IMR-90 (cell line): ENCODE measurements around the gene VPS39. TPM values are rescaled to one million over a fixed set of nuclear protein-coding genes. Genes with fewer than 3 reads are reported as not detected.

Experiments
- ATAC-seq: fragments of 200-7000 bp; cut with Tn5 transposase; 2 replicates; pipeline ENCODE4 v1.9.1; 2020; ENCODE audit warnings: low read depth, mild to moderate bottlenecking, moderate library complexity
- BruUV-seq: library from RNA; stranded (reverse); fragments of 400-500 nt; replicated peaks from 2 replicates; lab custom pipeline; 2021; lab: Mats Ljungman, UMichigan
- CTCF ChIA-PET: fragments of 300-600 bp; formaldehyde crosslinking; extraction: SDS; loops from one replicate; lab custom pipeline; 2021; ENCODE audit warnings: antibody characterized with exemption; lab: Yijun Ruan, JAX
- POLR2A ChIA-PET: fragments of 300-600 bp; sonication (Branson Sonifier 250); formaldehyde crosslinking; loops from one replicate; lab custom pipeline; 2022; ENCODE audit warnings: antibody characterized with exemption; ENCODE audit not compliant: unreplicated experiment; lab: Charles Lee
- DNase-seq: peaks from one replicate; pipeline ENCODE4 v3.0.0; 2013
- H2AFZ ChIP-seq: replicated peaks from 2 replicates; pipeline ENCODE3; 2013; ENCODE audit warnings: low read length, mild to moderate bottlenecking; ENCODE audit not compliant: poor library complexity
- H2AK5ac ChIP-seq: 2 replicates; pipeline ENCODE4 v1.6.1; 2013; ENCODE audit warnings: low read depth, low read length, inconsistent platforms
- H2AK9ac ChIP-seq: replicated peaks from 2 replicates; pipeline ENCODE3; 2013; ENCODE audit warnings: mild to moderate bottlenecking, low read depth, low read length, moderate library complexity; ENCODE audit not compliant: poor library complexity
- H2BK120ac ChIP-seq: 2 replicates; pipeline ENCODE4 v1.6.1; 2013; ENCODE audit warnings: low read depth, low read length, inconsistent platforms
- H2BK15ac ChIP-seq: 3 replicates; pipeline ENCODE4 v1.6.1; 2013; ENCODE audit warnings: low read depth, low read length, inconsistent platforms
- H2BK20ac ChIP-seq: 2 replicates; pipeline ENCODE4 v1.6.1; 2013; ENCODE audit warnings: low read depth, mild to moderate bottlenecking, inconsistent platforms, low read length, moderate library complexity
- H2BK5ac ChIP-seq: 2 replicates; pipeline ENCODE4 v1.6.1; 2013; ENCODE audit warnings: mild to moderate bottlenecking, low read depth, low read length, inconsistent platforms; ENCODE audit not compliant: poor library complexity, severe bottlenecking
- H3K14ac ChIP-seq: replicated peaks from 2 replicates; pipeline ENCODE4 v1.6.1; 2013; ENCODE audit warnings: low read depth, low read length, inconsistent platforms
- H3K18ac ChIP-seq: 2 replicates; pipeline ENCODE4 v1.6.1; 2013; ENCODE audit warnings: low read depth, low read length, control low read depth
- H3K23ac ChIP-seq: 2 replicates; pipeline ENCODE4 v1.6.1; 2013; ENCODE audit warnings: low read depth, low read length, inconsistent platforms
- H3K27ac ChIP-seq: 2 replicates; pipeline ENCODE4 v1.5.1; 2013; ENCODE audit warnings: mild to moderate bottlenecking, control low read depth, low read length; ENCODE audit not compliant: insufficient read depth
- H3K27me3 ChIP-seq: 2 replicates; pipeline ENCODE4 v1.6.1; 2013; ENCODE audit warnings: low read length; ENCODE audit not compliant: control insufficient read depth, insufficient read depth
- H3K36me3 ChIP-seq: 2 replicates; pipeline ENCODE4 v1.6.1; 2013; ENCODE audit warnings: low read length, mixed read lengths; ENCODE audit not compliant: control insufficient read depth, insufficient read depth
- H3K4ac ChIP-seq: 2 replicates; pipeline ENCODE4 v1.6.1; 2013; ENCODE audit warnings: low read depth, low read length, inconsistent platforms
- H3K4me1 ChIP-seq: 2 replicates; pipeline ENCODE4 v1.6.1; 2013; ENCODE audit warnings: low read length, mixed read lengths; ENCODE audit not compliant: control insufficient read depth, insufficient read depth
- H3K4me2 ChIP-seq: 2 replicates; pipeline ENCODE4 v1.6.1; 2013; ENCODE audit warnings: low read depth, mild to moderate bottlenecking, control low read depth, low read length, moderate library complexity
- H3K4me3 ChIP-seq: 2 replicates; pipeline ENCODE4 v1.5.1; 2013; ENCODE audit warnings: low read depth, mild to moderate bottlenecking, control low read depth, low read length, moderate library complexity; ENCODE audit not compliant: insufficient read depth
- H3K56ac ChIP-seq: 2 replicates; pipeline ENCODE4 v1.6.1; 2013; ENCODE audit warnings: low read length, inconsistent platforms; ENCODE audit not compliant: insufficient read depth; ENCODE audit errors: extremely low read depth
- H3K79me1 ChIP-seq, 2 experiments: 2 replicates each; pipeline ENCODE4 v1.6.1; 2013; ENCODE audit warnings: low read length in 2 of 2, inconsistent platforms in 1 of 2, low read depth in 1 of 2
- H3K9ac ChIP-seq: 2 replicates; pipeline ENCODE4 v1.6.1; 2013; ENCODE audit warnings: low read depth, low read length, control low read depth
- H3K9me1 ChIP-seq: 2 replicates; pipeline ENCODE4 v1.6.1; 2013; ENCODE audit warnings: low read length, inconsistent platforms; ENCODE audit not compliant: insufficient read depth
- H3K9me3 ChIP-seq: 2 replicates; pipeline ENCODE4 v1.6.1; 2013; ENCODE audit warnings: low read length; ENCODE audit not compliant: control insufficient read depth, insufficient read depth
- H4K20me1 ChIP-seq: 2 replicates; pipeline ENCODE4 v1.6.1; 2013; ENCODE audit warnings: low read length, inconsistent platforms; ENCODE audit not compliant: insufficient read depth
- H4K5ac ChIP-seq: 2 replicates; pipeline ENCODE4 v1.6.1; 2013; ENCODE audit warnings: mild to moderate bottlenecking, low read depth, low read length, control low read depth
- H4K8ac ChIP-seq, 2 experiments: 2 replicates each; pipeline ENCODE4 v1.6.1; 2013; ENCODE audit warnings: low read depth in 2 of 2, low read length in 2 of 2, control low read depth in 1 of 2, inconsistent platforms in 1 of 2
- H4K91ac ChIP-seq: 2 replicates; pipeline ENCODE4 v1.6.1; 2013; ENCODE audit warnings: low read depth, low read length, inconsistent platforms; ENCODE audit not compliant: insufficient read depth
- CEBPB ChIP-seq: IDR thresholded peaks from 2 replicates; pipeline ENCODE4 v1.6.1; 2012; ENCODE audit warnings: low read depth, low read length, improper control_type of control experiment
- FOS ChIP-seq: fragments of 150-350 bp; IDR thresholded peaks from 2 replicates; pipeline ENCODE4 v1.6.1; 2016; ENCODE audit warnings: low read depth, low read length
- WGBS, 2 experiments: methylation state at CpG; one replicate each; pipeline versions ENCODE4 v1.1.5 to v1.1.7; 2013; ENCODE audit warnings: missing lambda C conversion rate in 2 of 2; ENCODE audit not compliant: insufficient read length in 1 of 2; ENCODE audit errors: extremely low coverage in 2 of 2; 5-methylcytosine and 5-hydroxymethylcytosine counted together
- dilution Hi-C: fragments of 300-500 bp; cut with HindIII; formaldehyde crosslinking; loops from one replicate; pipeline ENCODE4 v1.14.3; 2018; ENCODE audit warnings: low sequenced_read_pairs; ENCODE audit not compliant: unreplicated experiment
- in situ Hi-C: fragments of 300-500 bp; cut with MboI; formaldehyde crosslinking; loops from 3 replicates; pipeline ENCODE4 v1.14.3; 2019; ENCODE audit warnings: low sequenced_read_pairs, inconsistent platforms, mixed read lengths
- intact Hi-C: fragments of 100-400 bp; cut with micrococcal nuclease; formaldehyde crosslinking; loops from 2 replicates; pipeline ENCODE4 v1.10.0; 2022
- polyA plus RNA-seq, 3 experiments: library from polyadenylated mRNA; depleted of rRNA; stranded (reverse); fragments of >200 nt; gene quantifications; 2 replicates each; pipeline ENCODE4 v1.2.3, GENCODE V29; 2012; ENCODE audit warnings: low replicate concordance in 1 of 3
- total RNA-seq: library from RNA; depleted of rRNA; stranded (reverse); fragments of >200 nt; gene quantifications from 2 replicates; pipeline ENCODE4 v1.2.3, GENCODE V29; 2012

VPS39 gene
- total and polyA plus RNA-seq, 2 of the 4 experiments (the other 2 are of a cell fraction), result 49.7 to 52.2 TPM

- no peak overlapping the region for H3K56ac ChIP-seq
- H2BK15ac ChIP-seq, result no peak overlapping the region
- H3K23ac ChIP-seq, result no peak overlapping the region
- no peak overlapping the region for H2AK5ac ChIP-seq
- no peak for DNase-seq
- H3K4me3 ChIP-seq, result no peak overlapping the region
- H4K20me1 ChIP-seq, result no peaks in the 10 kb centered on the region
- H2BK120ac ChIP-seq, result no peak overlapping the region
- no peak overlapping the region for H3K9ac ChIP-seq
- H3K18ac ChIP-seq, result no peak overlapping the region
- no peak overlapping the region for H4K8ac ChIP-seq
- ATAC-seq, result no peak
- no peak overlapping the region for H2AK9ac ChIP-seq
- H3K4ac ChIP-seq, result no peak overlapping the region
- BruUV-seq, result no TSS peak
- no peak overlapping the region for H2BK20ac ChIP-seq
- no peaks in the 10 kb centered on the region for H3K79me1 ChIP-seq
- in situ Hi-C loops (no loop called here), dilution Hi-C loops (no loop called here), intact Hi-C loops (loop anchor here (1.0 to 5.0 kb wide), 2 partner anchors 47 to 68 kb away; no protein-coding TSS in a partner anchor)
- WGBS, 2 experiments, result 80% methylated on average over 1 of the region's 6 CpGs; no CpG with 5 or more reads in 1 of the 2 experiments
- no peaks in the 10 kb centered on the region for H3K36me3 ChIP-seq
- H3K9me1 ChIP-seq, result no peaks in the 10 kb centered on the region
- POLR2A ChIA-PET, result interaction anchor here (0.6 kb wide), 1 partner anchor 43 kb away, joined by 3 read pairs; no protein-coding TSS in a partner anchor
- H3K4me1 ChIP-seq, result no peaks in the 10 kb centered on the region
- H4K91ac ChIP-seq, result no peak overlapping the region
- peaks cover 3% of the 10 kb centered on the region; the same call in 1 of the 2 replicates for H3K9me3 ChIP-seq
- no peak overlapping the region for H4K5ac ChIP-seq
- no peak overlapping the region for H3K27ac ChIP-seq
- CTCF ChIA-PET, result no interaction called here
- no peak overlapping the region for H3K14ac ChIP-seq
- H2BK5ac ChIP-seq, result no peak overlapping the region
- H3K27me3 ChIP-seq, result peaks cover 43% of the 10 kb centered on the region
- H2AFZ ChIP-seq, result no peak overlapping the region
- TF ChIP-seq FOS (no peak), CEBPB (0 out of 2 replicates have a peak, but pooled peaks have one; percentile 4)
- no peak overlapping the region for H3K4me2 ChIP-seq
Observed at GRCh38 chr15:42134617-42135245, 73.4 kb downstream of the VPS39 start.
